Trophoblast cell (in vitro differentiated cells and primary cell): ENCODE data around the gene FCN3.

Source experiments
- DNase-seq, 2 donors: peaks; one replicate each; pipeline ENCODE4 v3.0.0-alpha.2; 2016
- H2AFZ ChIP-seq: 2 replicates; pipeline ENCODE4 v1.6.1; 2013; ENCODE audit warnings: low read length, moderate library complexity, mild to moderate bottlenecking; ENCODE audit not compliant: insufficient read depth, poor library complexity
- H2AK5ac ChIP-seq: 2 replicates; pipeline ENCODE4 v1.6.1; 2013; ENCODE audit warnings: mild to moderate bottlenecking, low read length
- H2BK120ac ChIP-seq: 2 replicates; pipeline ENCODE4 v1.6.1; 2013; ENCODE audit warnings: low read length, mild to moderate bottlenecking, moderate library complexity; ENCODE audit not compliant: insufficient read depth, poor library complexity
- H2BK12ac ChIP-seq: 2 replicates; pipeline ENCODE4 v1.6.1; 2013; ENCODE audit warnings: mild to moderate bottlenecking, low read length, moderate library complexity
- H2BK5ac ChIP-seq: 2 replicates; pipeline ENCODE4 v1.6.1; 2013; ENCODE audit warnings: low read length, low read depth, moderate library complexity, mild to moderate bottlenecking; ENCODE audit not compliant: poor library complexity
- H3K14ac ChIP-seq: 2 replicates; pipeline ENCODE4 v1.6.1; 2013; ENCODE audit warnings: mild to moderate bottlenecking, low read length
- H3K18ac ChIP-seq: 2 replicates; pipeline ENCODE4 v1.6.1; 2013; ENCODE audit warnings: mild to moderate bottlenecking, low read length
- H3K23ac ChIP-seq: 2 replicates; pipeline ENCODE4 v1.6.1; 2013; ENCODE audit warnings: low read length
- H3K27ac ChIP-seq: 2 replicates; pipeline ENCODE4 v1.5.1; 2013; ENCODE audit warnings: low read depth, mild to moderate bottlenecking, inconsistent platforms, low read length, moderate library complexity
- H3K27me3 ChIP-seq: 2 replicates; pipeline ENCODE4 v1.6.1; 2013; ENCODE audit warnings: inconsistent platforms, mild to moderate bottlenecking, low read length, moderate library complexity; ENCODE audit not compliant: insufficient read depth
- H3K36me3 ChIP-seq, 2 experiments: 1 replicate in 1 of 2; 2 replicates in 1 of 2; pipeline ENCODE4 v1.6.1; 2013; ENCODE audit warnings: low read length in 2 of 2, mild to moderate bottlenecking in 2 of 2, moderate library complexity in 1 of 2; ENCODE audit not compliant: insufficient read depth in 2 of 2, control insufficient read depth in 1 of 2
- H3K4ac ChIP-seq: 2 replicates; pipeline ENCODE4 v1.6.1; 2013; ENCODE audit warnings: low read depth, mild to moderate bottlenecking, low read length, moderate library complexity
- H3K4me1 ChIP-seq, 2 experiments: 1 replicate in 1 of 2; 2 replicates in 1 of 2; pipeline ENCODE4 v1.6.1; 2013; ENCODE audit warnings: low read length in 2 of 2, mild to moderate bottlenecking in 2 of 2, moderate library complexity in 1 of 2; ENCODE audit not compliant: insufficient read depth in 2 of 2, control insufficient read depth in 1 of 2
- H3K4me2 ChIP-seq: 2 replicates; pipeline ENCODE4 v1.6.1; 2013; ENCODE audit warnings: inconsistent platforms, mild to moderate bottlenecking, low read length, moderate library complexity
- H3K4me3 ChIP-seq: 2 replicates; pipeline ENCODE4 v1.5.1; 2013; ENCODE audit warnings: mild to moderate bottlenecking, low read depth, low read length, inconsistent platforms
- H3K79me1 ChIP-seq: one replicate; pipeline ENCODE4 v1.6.1; 2013; ENCODE audit warnings: low read length
- H3K79me2 ChIP-seq: 2 replicates; pipeline ENCODE4 v1.6.1; 2013; ENCODE audit warnings: low read length, mild to moderate bottlenecking; ENCODE audit not compliant: control insufficient read depth, insufficient read depth, poor library complexity
- H3K9ac ChIP-seq: 2 replicates; pipeline ENCODE4 v1.6.1; 2013; ENCODE audit warnings: mild to moderate bottlenecking, low read length
- H3K9me3 ChIP-seq: 2 replicates; pipeline ENCODE4 v1.6.1; 2013; ENCODE audit warnings: low read depth, mild to moderate bottlenecking, control low read depth, inconsistent platforms, low read length; ENCODE audit not compliant: insufficient read depth
- H4K12ac ChIP-seq: 2 replicates; pipeline ENCODE4 v1.6.1; 2013; ENCODE audit warnings: low read depth, mild to moderate bottlenecking, low read length, moderate library complexity
- H4K8ac ChIP-seq: 2 replicates; pipeline ENCODE4 v1.6.1; 2013; ENCODE audit warnings: low read depth, mild to moderate bottlenecking, low read length, moderate library complexity
- H4K91ac ChIP-seq: one replicate; pipeline ENCODE4 v1.6.1; 2013; ENCODE audit warnings: low read depth, mild to moderate bottlenecking, low read length, moderate library complexity
- WGBS: extraction: QIAGEN DNeasy Blood & Tissue Kit; methylation state at CpG from one replicate; pipeline ENCODE4 v1.1.7; 2013; ENCODE audit warnings: missing lambda C conversion rate; ENCODE audit not compliant: insufficient read length, insufficient coverage; ENCODE audit errors: extremely low coverage; 5-methylcytosine and 5-hydroxymethylcytosine counted together

The FCN3 gene

DNA sequence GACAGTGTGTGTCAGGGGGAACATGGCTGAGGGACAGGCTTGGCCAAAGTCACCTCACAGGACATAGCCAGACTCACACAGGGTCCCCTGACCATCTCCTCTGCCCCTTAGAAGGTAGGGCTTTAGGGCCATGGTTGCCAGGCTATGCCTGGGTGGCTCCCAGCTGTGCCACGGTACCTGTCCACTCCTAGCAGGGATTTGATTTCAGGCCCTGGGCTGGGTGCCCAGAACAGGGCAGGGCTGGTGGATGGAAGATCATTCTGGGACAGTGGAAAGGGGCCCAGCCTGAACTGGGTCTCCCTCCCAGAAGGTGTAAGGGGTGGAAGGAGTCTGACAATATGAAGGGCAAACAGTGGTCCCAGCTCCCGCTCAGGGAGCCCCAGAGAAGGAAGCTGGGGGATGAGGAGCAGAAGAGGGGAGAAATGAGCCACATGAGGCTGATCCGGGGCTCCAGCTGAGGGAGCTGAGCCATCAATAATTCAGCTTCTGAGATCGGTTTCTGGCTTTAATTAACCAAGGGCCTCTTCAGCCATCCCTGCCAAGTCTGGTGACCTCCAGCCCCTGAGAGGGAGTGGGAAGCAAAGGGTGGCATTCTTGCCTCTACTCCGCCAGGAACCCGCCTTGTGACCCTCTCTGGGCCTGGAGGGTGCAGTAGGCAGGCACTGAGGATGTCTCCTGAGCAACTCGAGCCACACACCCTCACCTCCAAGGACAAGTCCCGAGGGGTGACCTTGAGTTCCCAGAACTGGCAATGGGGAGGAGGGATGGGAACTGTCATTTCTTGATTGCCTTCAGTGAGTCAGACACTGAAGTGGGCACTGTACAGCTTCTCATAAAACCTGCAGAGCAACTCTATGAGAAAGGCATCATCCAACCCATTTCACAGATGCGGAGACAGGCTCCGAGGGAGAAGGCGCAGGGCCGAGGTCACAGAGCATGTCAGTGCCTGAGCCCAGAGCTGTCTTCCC, 6.4 kb upstream of the FCN3 start:
- Histone ChIP-seq H4K8ac (no peak overlapping the region), H3K27ac (no peak overlapping the region), H3K18ac (no peak overlapping the region), H3K4me1 (peaks cover 0 to 3% of the 10 kb centered on the region in 2 experiments), H2BK5ac (no peak overlapping the region), H3K9ac (no peak overlapping the region), H2BK120ac (no peak overlapping the region), H3K4me2 (no peak overlapping the region), H3K23ac (no peak overlapping the region), H4K91ac (no peak overlapping the region), H3K36me3 (no peaks in the 10 kb centered on the region), H2AK5ac (no peak overlapping the region), H3K79me2 (no peaks in the 10 kb centered on the region), H3K79me1 (no peaks in the 10 kb centered on the region), H3K9me3 (no peaks in the 10 kb centered on the region), H3K4ac (no peak overlapping the region), H2BK12ac (no peak overlapping the region), H3K14ac (no peak overlapping the region), H3K4me3 (no peak overlapping the region), H2AFZ (no peak overlapping the region), H4K12ac (no peak overlapping the region), H3K27me3 (peaks cover 2% of the 10 kb centered on the region)
- no peak for DNase-seq
- no CpG with 5 or more reads among the region's 12 CpGs for WGBS

DNA sequence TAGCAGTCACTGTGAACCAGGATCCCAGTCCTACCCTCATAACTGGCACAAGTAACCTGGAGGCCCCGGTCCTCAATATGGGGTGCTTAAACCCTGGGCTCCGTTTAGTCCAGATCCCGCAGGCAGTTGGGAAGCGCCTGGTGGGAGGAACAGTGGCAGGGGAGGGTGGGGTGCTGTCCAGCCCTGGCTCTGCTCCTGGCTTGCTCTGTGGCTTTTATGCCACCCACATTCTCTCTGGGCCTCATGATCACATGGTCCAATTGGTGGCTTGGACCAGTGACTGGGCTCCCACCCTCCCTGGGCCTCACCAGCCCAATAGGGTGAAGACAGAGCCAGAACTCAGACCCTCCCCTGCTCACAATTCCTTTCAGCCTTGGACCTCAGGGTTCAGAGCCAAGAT, 5.6 kb upstream of the FCN3 start:
- Histone ChIP-seq H3K4me2 (no peak overlapping the region), H4K12ac (no peak overlapping the region)

DNA sequence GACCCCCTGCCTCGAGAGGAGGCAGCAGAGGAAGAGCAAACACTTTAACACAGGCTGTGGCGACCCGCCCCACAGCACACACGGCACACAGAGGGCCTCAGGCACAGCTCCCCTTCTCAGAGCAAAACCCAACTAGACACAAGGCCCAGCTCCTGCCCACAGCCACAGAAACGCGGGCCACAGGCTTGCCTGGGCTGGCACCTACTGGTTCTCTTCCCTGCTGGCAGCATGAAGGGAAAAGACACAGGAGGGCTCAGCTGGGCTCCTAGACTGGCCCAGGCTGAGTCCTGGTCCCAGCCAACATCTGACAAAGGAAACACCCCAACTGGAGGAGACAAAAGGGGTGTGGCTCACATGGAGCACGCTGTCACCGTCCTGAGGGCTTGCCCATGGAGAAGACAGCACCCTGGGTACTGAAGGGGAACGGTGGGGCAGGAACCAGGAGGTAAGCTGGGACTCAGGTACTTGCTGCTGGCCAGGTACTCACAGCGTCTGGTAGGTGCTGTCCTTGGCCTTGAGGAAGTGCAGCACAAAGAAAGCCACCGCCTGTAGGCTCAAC, 5.0 kb upstream of the FCN3 start:
- Histone ChIP-seq H3K14ac (no peak overlapping the region), H4K12ac (no peak overlapping the region), H3K27me3 (peaks cover 2% of the 10 kb centered on the region), H3K4me3 (no peak overlapping the region), H3K4ac (no peak overlapping the region), H3K9ac (no peak overlapping the region), H4K8ac (no peak overlapping the region), H3K4me1 (peaks cover 0 to 3% of the 10 kb centered on the region in 2 experiments), H3K79me2 (no peaks in the 10 kb centered on the region), H2BK5ac (no peak overlapping the region), H4K91ac (no peak overlapping the region), H3K36me3 (no peaks in the 10 kb centered on the region), H2BK120ac (no peak overlapping the region), H2AFZ (no peak overlapping the region), H3K27ac (no peak overlapping the region), H3K4me2 (no peak overlapping the region), H3K79me1 (no peaks in the 10 kb centered on the region), H3K18ac (no peak overlapping the region), H2AK5ac (no peak overlapping the region), H2BK12ac (no peak overlapping the region), H3K23ac (no peak overlapping the region), H3K9me3 (no peaks in the 10 kb centered on the region)
- WGBS, result no CpG with 5 or more reads among the region's 11 CpGs
- DNase-seq, result no peak

More for the DNA sequence above, 5.6 kb upstream of the FCN3 start:
- H3K4ac ChIP-seq, result no peak overlapping the region
- H3K27ac ChIP-seq, result no peak overlapping the region
- H3K9me3 ChIP-seq, result no peaks in the 10 kb centered on the region
- peaks cover 0 to 3% of the 10 kb centered on the region in 2 experiments for H3K4me1 ChIP-seq
- no peak overlapping the region for H3K4me3 ChIP-seq
- no peak overlapping the region for H3K18ac ChIP-seq
- H2BK5ac ChIP-seq, result no peak overlapping the region
- no peaks in the 10 kb centered on the region for H3K36me3 ChIP-seq
- H3K27me3 ChIP-seq, result peaks cover 2% of the 10 kb centered on the region
- H4K8ac ChIP-seq, result no peak overlapping the region
- no peak overlapping the region for H3K14ac ChIP-seq
- no peak overlapping the region for H2AFZ ChIP-seq
- H3K23ac ChIP-seq, result no peak overlapping the region
- no peaks in the 10 kb centered on the region for H3K79me1 ChIP-seq
- DNase-seq, result no peak
- H2BK120ac ChIP-seq, result no peak overlapping the region
- no peak overlapping the region for H2BK12ac ChIP-seq
- no peak overlapping the region for H4K91ac ChIP-seq
- H3K79me2 ChIP-seq, result no peaks in the 10 kb centered on the region
- no peak overlapping the region for H2AK5ac ChIP-seq
- no CpG with 5 or more reads among the region's 4 CpGs for WGBS
- no peak overlapping the region for H3K9ac ChIP-seq

DNA sequence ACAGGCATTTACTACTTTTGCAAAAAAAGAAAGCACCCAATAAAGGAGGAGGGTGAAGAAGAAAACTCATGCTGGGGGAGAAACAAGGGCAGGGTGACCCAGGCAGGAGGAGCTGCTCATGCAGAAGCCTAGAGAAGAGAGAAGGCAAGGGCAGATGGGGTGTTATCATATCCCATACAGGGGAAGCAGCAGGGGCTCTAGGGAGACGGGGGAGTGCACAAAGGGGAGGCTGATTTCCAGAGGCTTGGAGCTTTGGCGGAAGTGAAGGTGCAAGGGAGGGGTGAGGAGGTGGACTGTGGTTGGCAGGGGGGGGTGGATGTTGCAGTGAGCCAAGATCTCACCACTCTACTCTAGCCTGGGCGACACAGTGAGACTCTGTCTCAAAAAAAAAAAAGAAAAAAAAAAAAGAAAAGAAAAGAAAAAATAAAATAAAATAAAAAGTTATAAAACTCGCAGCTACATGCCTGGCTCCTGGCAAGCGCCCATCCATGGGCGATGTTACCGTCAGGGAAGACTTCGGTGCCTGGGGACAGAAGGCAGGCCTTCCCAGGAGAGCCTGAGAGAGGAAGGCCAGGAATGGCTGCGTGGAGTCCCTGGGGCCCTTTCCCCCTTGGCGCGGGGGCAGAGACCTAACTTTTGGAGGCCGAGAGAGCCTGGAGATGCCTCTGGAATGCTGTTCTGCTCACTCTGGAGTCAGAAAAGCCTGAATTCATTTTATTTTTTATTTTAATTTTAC, 3.3 kb upstream of the FCN3 start:
- no CpG with 5 or more reads among the region's 12 CpGs for WGBS

More for the DNA sequence above, 3.3 kb upstream of the FCN3 start:
- H3K4me3 ChIP-seq, result no peak overlapping the region
- no peaks in the 10 kb centered on the region for H3K36me3 ChIP-seq
- H3K4me2 ChIP-seq, result no peak overlapping the region
- no peak overlapping the region for H3K18ac ChIP-seq
- H2BK120ac ChIP-seq, result no peak overlapping the region
- no peak overlapping the region for H3K23ac ChIP-seq
- H4K8ac ChIP-seq, result no peak overlapping the region
- no peaks in the 10 kb centered on the region for H3K79me1 ChIP-seq
- no peak for DNase-seq
- no peak overlapping the region for H2AK5ac ChIP-seq
- no peak overlapping the region for H2BK12ac ChIP-seq
- no peak overlapping the region for H4K91ac ChIP-seq
- no peak overlapping the region for H3K4ac ChIP-seq
- H4K12ac ChIP-seq, result no peak overlapping the region
- no peak overlapping the region for H3K27ac ChIP-seq
- H3K4me1 ChIP-seq, result no peaks in the 10 kb centered on the region
- H3K9me3 ChIP-seq, result no peaks in the 10 kb centered on the region
- no peak overlapping the region for H2AFZ ChIP-seq
- no peaks in the 10 kb centered on the region for H3K79me2 ChIP-seq
- no peak overlapping the region for H2BK5ac ChIP-seq
- H3K27me3 ChIP-seq, result peaks cover 2% of the 10 kb centered on the region
- no peak overlapping the region for H3K14ac ChIP-seq
- H3K9ac ChIP-seq, result no peak overlapping the region
